ENCODE data around the gene APOBEC2.

GRCh38 chr6:41049955-41050354 is 3.0 kb upstream of the APOBEC2 start:
- TF ChIP-seq SPI1 (IDR thresholded peaks at IDR 0.05; ENCODE audit: low read depth, low read length), result no peak
- no peak for TF ChIP-seq POLR2A (IDR thresholded peaks at IDR 0.05; ENCODE audit: low read depth, low read length)
- TF ChIP-seq TAF1 (IDR thresholded peaks at IDR 0.05; ENCODE audit: low read depth, low read length), result no peak
- TF ChIP-seq POLR2AphosphoS5 (IDR thresholded peaks at IDR 0.05; ENCODE audit: low read depth, low read length), result no peak
- TF ChIP-seq PAX5 (IDR thresholded peaks at IDR 0.05; ENCODE audit: insufficient read depth, low read length, severe bottlenecking), result no peak

All from GM12891 (cell line).